Neural cell (in vitro differentiated cells): ENCODE data around the gene AQP6. TPM values are rescaled to one million over a fixed set of nuclear protein-coding genes. Genes with fewer than 3 reads are reported as not detected.

ENCODE experiments used
- H2AFZ ChIP-seq: fragments of 200-600, 300-800 bp; sonication (generic), shearing (Covaris generic); 2 replicates; pipeline ENCODE4 v1.6.0; 2014; ENCODE audit warnings: low read depth, mild to moderate bottlenecking, antibody characterized with exemption, low read length, moderate library complexity
- H3F3A ChIP-seq: fragments of 200-600 bp; shearing (Covaris generic); 2 replicates; pipeline ENCODE4 v1.6.1; 2016; ENCODE audit warnings: mild to moderate bottlenecking, moderate library complexity, mixed read lengths, antibody characterized with exemption, low read length; ENCODE audit not compliant: insufficient read depth, poor library complexity, severe bottlenecking
- H3K27ac ChIP-seq: fragments of 200-600, 300-800 bp; sonication (generic), shearing (Covaris generic); 2 replicates; pipeline ENCODE4 v1.5.1; 2014; ENCODE audit warnings: mild to moderate bottlenecking, low read length, moderate library complexity
- H3K27me3 ChIP-seq: fragments of 300-800, 200-600 bp; sonication (generic), shearing (Covaris generic); 2 replicates; pipeline ENCODE4 v1.6.0; 2014; ENCODE audit warnings: mild to moderate bottlenecking, low read depth, low read length, moderate library complexity; ENCODE audit not compliant: insufficient read depth
- H3K36me3 ChIP-seq: fragments of 300-800, 200-600 bp; sonication (generic), shearing (Covaris generic); 2 replicates; pipeline ENCODE4 v1.5.1; 2014; ENCODE audit warnings: mild to moderate bottlenecking, antibody characterized with exemption, low read length, moderate library complexity; ENCODE audit not compliant: insufficient read depth
- H3K4me2 ChIP-seq: fragments of 300-800, 200-600 bp; sonication (generic), shearing (Covaris generic); 2 replicates; pipeline ENCODE4 v1.6.0; 2014; ENCODE audit warnings: mild to moderate bottlenecking, low read length
- H3K4me3 ChIP-seq: fragments of 300-800, 200-600 bp; sonication (generic), shearing (Covaris generic); 2 replicates; pipeline ENCODE4 v1.5.1; 2014; ENCODE audit warnings: mild to moderate bottlenecking, low read length, moderate library complexity
- H3K79me2 ChIP-seq: fragments of 200-600 bp; shearing (Covaris generic); replicated peaks from 2 replicates; pipeline ENCODE4 v1.6.0; 2014; ENCODE audit warnings: mild to moderate bottlenecking, low read length, moderate library complexity; ENCODE audit not compliant: insufficient read depth
- H3K9ac ChIP-seq: fragments of 300-800, 200-600 bp; sonication (generic), shearing (Covaris generic); 2 replicates; pipeline ENCODE4 v1.6.1; 2016; ENCODE audit warnings: mild to moderate bottlenecking, low read length, mixed read lengths
- H3K9me2 ChIP-seq: fragments of 200-600 bp; shearing (Covaris generic); 2 replicates; pipeline ENCODE4 v1.6.1; 2016; ENCODE audit warnings: mild to moderate bottlenecking, low read length, mixed read lengths; ENCODE audit not compliant: insufficient read depth
- H3K9me3 ChIP-seq: fragments of 200-600, 300-800 bp; sonication (generic), shearing (Covaris generic); 2 replicates; pipeline ENCODE4 v1.6.1; 2016; ENCODE audit warnings: mild to moderate bottlenecking, mixed run types, low read length, moderate library complexity, mixed read lengths
- H4K20me1 ChIP-seq: fragments of 200-600 bp; shearing (Covaris generic); 2 replicates; pipeline ENCODE4 v1.6.1; 2016; ENCODE audit warnings: mild to moderate bottlenecking, mixed run types; ENCODE audit not compliant: insufficient read depth
- CTCF ChIP-seq: fragments of 450-650 bp; IDR thresholded peaks from 2 replicates; pipeline ENCODE4 v1.5.1; 2014; ENCODE audit warnings: antibody characterized with exemption, mild to moderate bottlenecking, moderate library complexity; ENCODE audit not compliant: poor library complexity, severe bottlenecking
- EP300 ChIP-seq: fragments of 450-650 bp; conservative IDR thresholded peaks from 2 replicates; pipeline ENCODE4 v1.6.1; 2014; ENCODE audit warnings: antibody characterized with exemption, mild to moderate bottlenecking, moderate library complexity; ENCODE audit not compliant: poor library complexity, severe bottlenecking
- EZH2 ChIP-seq: fragments of 200-600, 300-800 bp; shearing (Covaris generic), sonication (generic); IDR thresholded peaks from 2 replicates; pipeline ENCODE4 v1.6.1; 2014; ENCODE audit warnings: antibody characterized with exemption, low read length, borderline replicate concordance, mild to moderate bottlenecking; ENCODE audit not compliant: insufficient read depth, poor library complexity, severe bottlenecking
- MXI1 ChIP-seq: fragments of 450-650 bp; conservative IDR thresholded peaks from 2 replicates; pipeline ENCODE4 v1.6.1; 2014; ENCODE audit warnings: antibody characterized with exemption, mild to moderate bottlenecking; ENCODE audit not compliant: poor library complexity, severe bottlenecking
- POLR2AphosphoS5 ChIP-seq: IDR thresholded peaks from 2 replicates; pipeline ENCODE4 v1.6.1; 2012
- RAD21 ChIP-seq: fragments of 450-650 bp; conservative IDR thresholded peaks from 2 replicates; pipeline ENCODE4 v1.6.1; 2014; ENCODE audit warnings: antibody characterized with exemption, mild to moderate bottlenecking, moderate library complexity
- REST ChIP-seq: IDR thresholded peaks from 2 replicates; pipeline ENCODE4 v1.6.1; 2012; ENCODE audit warnings: borderline replicate concordance
- SMC3 ChIP-seq: fragments of 450-650 bp; conservative IDR thresholded peaks from 2 replicates; pipeline ENCODE4 v1.6.1; 2014; ENCODE audit warnings: antibody characterized with exemption, mild to moderate bottlenecking, moderate library complexity; ENCODE audit not compliant: poor library complexity
- TAF1 ChIP-seq: IDR thresholded peaks from 2 replicates; pipeline ENCODE4 v1.6.1; 2012; ENCODE audit warnings: low read depth
- polyA plus RNA-seq: library from polyadenylated mRNA; depleted of rRNA; stranded (reverse); fragments of >200 nt; gene quantifications from 2 replicates; pipeline ENCODE4 v1.2.3, GENCODE V29; 2014

AQP6 gene
- polyA plus RNA-seq, 1 donor from 2014 or later, result not detected

GRCh38 chr12:49965836-49966235, 6.9 kb upstream of the AQP6 start:
- Histone ChIP-seq H3F3A (no peaks in the 10 kb centered on the region), H3K36me3 (no peaks in the 10 kb centered on the region), H3K27me3 (peaks cover 17% of the 10 kb centered on the region), H3K4me3 (no peak overlapping the region), H4K20me1 (no peaks in the 10 kb centered on the region), H3K27ac (no peak overlapping the region), H3K9me3 (no peaks in the 10 kb centered on the region), H3K79me2 (no peaks in the 10 kb centered on the region), H2AFZ (no peak overlapping the region), H3K4me2 (no peak overlapping the region), H3K9me2 (no peaks in the 10 kb centered on the region), H3K9ac (no peak overlapping the region)
- TF ChIP-seq CTCF (no peak), REST (no peak), EZH2 (no peak), RAD21 (no peak), MXI1 (no peak), SMC3 (no peak), TAF1 (no peak), POLR2AphosphoS5 (no peak), EP300 (no peak)

DNA sequence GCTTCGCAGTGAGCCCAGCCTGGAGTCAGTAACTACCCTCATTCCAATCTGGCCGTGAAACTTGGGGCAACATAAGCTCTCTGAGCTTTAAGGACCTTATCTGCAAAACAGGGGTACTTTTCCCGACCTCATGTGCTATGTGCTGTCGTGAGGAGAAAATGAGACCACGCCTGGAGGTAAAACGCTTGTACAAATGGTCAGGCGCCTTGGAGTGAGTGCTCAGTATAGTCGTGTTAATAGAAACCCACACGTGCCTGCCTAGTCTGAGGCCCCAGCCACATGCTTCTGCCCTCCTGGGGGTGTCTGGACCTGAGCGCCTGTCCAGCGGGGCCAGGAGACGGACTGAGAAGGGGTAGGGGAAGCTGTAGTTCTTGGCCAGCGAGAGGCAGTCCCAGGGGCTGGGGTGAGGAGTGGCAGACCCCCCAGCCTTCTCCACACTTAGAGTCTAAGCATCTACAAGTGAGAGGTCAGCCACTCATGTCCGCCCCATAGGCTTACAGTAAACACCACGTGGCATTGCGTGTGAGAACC, 6.2 kb upstream of the AQP6 start:
- Histone ChIP-seq H3K9me3 (no peaks in the 10 kb centered on the region), H3K27me3 (peaks cover 11% of the 10 kb centered on the region), H3F3A (no peaks in the 10 kb centered on the region), H3K9ac (no peak overlapping the region), H4K20me1 (no peaks in the 10 kb centered on the region), H3K79me2 (no peaks in the 10 kb centered on the region), H3K36me3 (no peaks in the 10 kb centered on the region), H3K9me2 (no peaks in the 10 kb centered on the region), H2AFZ (no peak overlapping the region), H3K4me2 (no peak overlapping the region), H3K27ac (no peak overlapping the region), H3K4me3 (no peak overlapping the region)
- TF ChIP-seq EP300 (no peak), POLR2AphosphoS5 (no peak)
